ENCODE results near the gene LPP.

LPP gene

DNA sequence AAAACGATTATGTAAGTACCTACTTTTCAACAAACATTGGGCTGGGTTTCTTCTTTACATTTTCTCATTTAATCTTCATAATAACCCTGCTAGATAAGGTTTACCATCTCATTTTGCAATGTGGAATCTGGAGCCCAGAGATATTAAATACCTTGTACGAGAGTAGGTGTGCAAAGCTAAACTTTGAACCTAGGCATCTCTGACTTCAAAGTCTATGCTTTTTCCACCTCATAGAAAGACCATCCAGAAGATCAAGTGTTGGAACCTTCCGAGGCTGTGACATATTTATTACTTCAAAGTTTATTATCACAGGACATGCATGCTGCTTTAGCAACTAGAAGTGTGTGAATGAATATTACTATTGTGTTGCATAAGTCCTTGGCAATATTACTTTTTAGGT is 520.6 kb downstream of the LPP start:
- TF ChIP-seq POLR2A (IDR thresholded peaks at IDR 0.05; ENCODE audit: low read length) = no peak
- no peak for TF ChIP-seq GATA1 (IDR thresholded peaks at IDR 0.05; ENCODE audit: low read depth, low read length)
- DNase-seq = no peak

DNA sequence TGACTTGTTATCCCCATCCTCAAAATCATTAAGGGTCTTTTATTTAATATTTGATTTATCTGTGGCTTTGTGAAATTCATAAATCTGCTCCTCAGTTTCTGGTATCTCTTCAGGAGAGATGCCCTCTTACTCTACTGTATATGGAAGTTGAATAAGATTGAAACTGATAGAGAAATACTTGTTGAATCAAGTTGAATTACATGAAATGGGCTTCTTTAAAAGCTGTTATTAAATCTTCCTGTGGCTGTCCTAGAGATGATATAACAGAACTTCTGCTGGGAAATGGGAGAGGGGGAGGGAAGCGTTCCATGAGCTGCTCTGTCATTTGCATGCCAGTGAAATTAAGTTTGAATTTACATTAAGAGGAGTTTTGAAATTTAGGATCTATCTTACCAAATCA is 523.4 kb downstream of the LPP start:
- TF ChIP-seq POLR2A (IDR thresholded peaks at IDR 0.05; ENCODE audit: low read length) = no peak
- TF ChIP-seq GATA1 (IDR thresholded peaks at IDR 0.05; ENCODE audit: low read depth, low read length) = no peak
- no peak for DNase-seq

DNA sequence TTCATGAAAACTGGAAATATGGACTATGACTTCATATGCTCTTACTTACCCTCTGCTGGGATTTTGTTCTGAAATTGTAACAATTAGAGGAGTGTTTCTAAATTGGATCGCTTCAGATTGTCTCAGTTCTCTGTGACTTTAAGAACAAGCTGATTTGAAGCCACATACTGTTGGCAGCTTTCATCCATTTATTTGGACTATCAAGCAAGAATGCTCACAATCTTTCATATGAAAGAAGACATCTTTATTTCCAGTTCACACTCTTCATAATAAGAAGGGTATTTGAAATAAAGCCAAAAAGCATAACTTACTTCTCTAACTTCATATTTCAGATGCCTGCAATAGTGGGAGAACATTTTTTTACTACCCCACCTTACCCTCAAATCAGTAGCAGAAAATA is 526.2 kb downstream of the LPP start:
- DNase-seq = no peak
- TF ChIP-seq POLR2A (IDR thresholded peaks at IDR 0.05; ENCODE audit: low read length) = no peak
- no peak for TF ChIP-seq GATA1 (IDR thresholded peaks at IDR 0.05; ENCODE audit: low read depth, low read length)

DNA sequence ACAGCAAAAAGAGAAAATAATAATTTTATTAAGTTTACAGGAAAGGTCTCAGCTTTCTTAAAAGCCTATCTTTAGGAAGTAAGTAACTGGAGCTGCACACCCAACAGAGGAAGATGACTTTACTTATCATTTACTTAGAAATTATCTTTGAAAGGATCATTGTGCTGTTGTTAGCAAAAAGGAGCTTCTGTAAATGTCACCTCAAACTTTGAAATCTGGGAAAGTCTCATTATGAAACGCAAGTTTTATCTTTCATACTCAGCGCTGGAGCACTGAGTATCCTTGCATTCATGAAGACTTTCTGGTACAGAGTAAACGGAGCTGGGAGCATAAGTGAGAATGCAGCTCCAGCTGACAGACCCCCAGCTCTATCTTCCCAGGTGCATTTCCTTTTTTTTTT is 526.6 kb downstream of the LPP start:
- DNase-seq = no peak
- TF ChIP-seq GATA1 (IDR thresholded peaks at IDR 0.05; ENCODE audit: low read depth, low read length) (no peak), POLR2A (IDR thresholded peaks at IDR 0.05; ENCODE audit: low read length) (no peak)

DNA sequence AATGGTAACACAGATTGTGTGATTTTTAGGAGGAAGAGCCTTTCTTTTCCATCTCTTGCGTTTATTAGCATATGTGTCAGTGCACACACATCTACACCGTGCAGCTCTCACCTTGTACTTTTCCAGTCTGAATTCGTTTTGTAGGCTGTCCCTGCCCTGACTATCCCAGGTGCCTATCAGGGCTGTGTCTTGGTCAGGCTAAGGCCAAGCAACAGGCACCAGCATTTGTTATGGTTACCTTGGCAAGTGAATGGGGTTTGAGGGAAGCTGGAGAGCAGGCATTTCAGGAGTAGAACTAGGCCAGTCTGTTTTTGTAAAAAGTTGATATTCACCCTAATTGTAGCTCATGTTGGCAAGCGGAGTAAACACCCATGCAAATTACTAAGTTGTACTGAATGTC is 528.4 kb downstream of the LPP start:
- no peak for DNase-seq
- TF ChIP-seq POLR2A (IDR thresholded peaks at IDR 0.05; ENCODE audit: low read length) = no peak
- no peak for TF ChIP-seq GATA1 (IDR thresholded peaks at IDR 0.05; ENCODE audit: low read depth, low read length)

DNA sequence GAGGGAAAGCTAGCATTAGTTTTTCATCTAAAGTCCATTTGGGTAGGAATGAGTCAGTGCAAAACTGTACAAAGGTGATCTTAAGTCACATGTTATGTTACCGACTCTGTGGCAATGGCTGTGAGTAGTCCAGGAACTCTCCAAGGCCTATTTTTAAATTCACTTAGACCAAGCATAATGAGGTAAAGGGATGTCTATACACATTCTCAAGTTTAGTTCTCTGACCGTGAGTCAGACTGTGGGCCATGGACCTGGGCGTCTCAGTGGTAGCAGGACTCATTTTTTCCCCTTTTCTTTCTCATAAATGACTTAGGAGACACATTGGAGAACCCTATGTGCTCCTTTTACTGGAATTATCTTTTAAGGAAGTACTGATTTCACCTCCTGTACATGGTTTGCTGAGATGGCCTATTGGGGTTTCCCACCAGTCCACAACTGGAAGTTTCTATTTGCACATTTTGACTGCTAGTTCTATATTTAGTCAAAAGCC is 529.1 kb downstream of the LPP start:
- no peak for TF ChIP-seq GATA1 (IDR thresholded peaks at IDR 0.05; ENCODE audit: low read depth, low read length)
- TF ChIP-seq POLR2A (IDR thresholded peaks at IDR 0.05; ENCODE audit: low read length) = no peak
- DNase-seq = no peak

DNA sequence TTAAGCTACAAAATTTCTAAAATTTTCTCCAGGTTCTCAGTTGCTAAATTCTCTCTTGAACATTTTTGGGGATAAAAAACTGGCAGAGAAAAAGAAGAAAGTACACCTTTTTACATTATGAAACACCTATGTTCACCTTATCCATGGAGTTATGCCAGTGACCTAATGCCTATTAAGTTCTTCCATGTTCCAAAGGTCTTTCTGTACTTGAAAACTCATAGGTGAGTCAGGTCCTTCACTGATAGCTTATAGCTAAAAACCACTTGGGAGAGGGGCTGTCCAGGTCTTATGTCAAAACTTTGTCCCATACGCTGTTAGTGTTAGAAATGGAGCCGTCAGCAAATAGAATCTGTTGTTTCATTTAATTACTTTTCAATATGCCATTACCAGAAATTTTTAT is 530.3 kb downstream of the LPP start:
- no peak for DNase-seq
- TF ChIP-seq GATA1 (IDR thresholded peaks at IDR 0.05; ENCODE audit: low read depth, low read length) = no peak
- no peak for TF ChIP-seq POLR2A (IDR thresholded peaks at IDR 0.05; ENCODE audit: low read length)

DNA sequence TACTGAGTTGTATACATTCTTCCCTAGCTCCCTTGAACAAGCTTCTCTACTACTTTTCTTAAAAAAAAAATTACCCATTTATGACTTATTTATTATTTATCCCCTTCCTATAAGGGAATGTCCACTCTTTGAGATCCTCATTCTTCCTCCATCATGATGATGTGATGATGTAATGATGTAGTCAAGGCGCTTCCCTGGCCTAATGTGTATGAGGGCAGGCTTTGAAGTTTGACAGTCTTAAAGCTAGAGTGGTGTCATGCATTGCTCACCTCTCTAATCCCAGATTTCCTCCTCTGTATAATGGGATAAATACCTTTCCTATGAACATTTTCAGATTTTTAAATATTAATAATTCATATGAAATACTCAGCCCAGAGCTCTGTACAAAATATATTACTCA is 531.8 kb downstream of the LPP start:
- TF ChIP-seq GATA1 (IDR thresholded peaks at IDR 0.05; ENCODE audit: low read depth, low read length) (no peak), POLR2A (IDR thresholded peaks at IDR 0.05; ENCODE audit: low read length) (no peak)
- DNase-seq = no peak

DNA sequence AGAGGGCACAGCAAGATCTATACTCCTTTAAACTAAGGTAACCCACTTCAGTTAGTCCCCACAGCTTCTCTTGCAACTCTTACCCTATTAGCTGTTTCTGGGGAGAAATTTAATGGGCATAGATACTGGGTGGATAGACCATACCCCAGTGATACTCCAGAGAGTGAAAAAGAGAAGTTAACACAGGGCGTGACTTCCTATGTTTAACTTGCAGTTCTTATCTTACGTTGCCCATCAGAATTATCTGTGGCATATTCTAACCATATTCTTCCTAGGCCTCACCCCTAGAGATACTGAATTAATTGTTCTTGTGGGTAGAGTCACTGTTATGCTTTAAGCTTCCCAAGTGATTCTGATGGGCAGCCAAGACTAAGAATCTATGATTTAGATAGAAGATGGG is 532.4 kb downstream of the LPP start:
- DNase-seq = peak in 1 of 2 experiments; percentile 37

DNA sequence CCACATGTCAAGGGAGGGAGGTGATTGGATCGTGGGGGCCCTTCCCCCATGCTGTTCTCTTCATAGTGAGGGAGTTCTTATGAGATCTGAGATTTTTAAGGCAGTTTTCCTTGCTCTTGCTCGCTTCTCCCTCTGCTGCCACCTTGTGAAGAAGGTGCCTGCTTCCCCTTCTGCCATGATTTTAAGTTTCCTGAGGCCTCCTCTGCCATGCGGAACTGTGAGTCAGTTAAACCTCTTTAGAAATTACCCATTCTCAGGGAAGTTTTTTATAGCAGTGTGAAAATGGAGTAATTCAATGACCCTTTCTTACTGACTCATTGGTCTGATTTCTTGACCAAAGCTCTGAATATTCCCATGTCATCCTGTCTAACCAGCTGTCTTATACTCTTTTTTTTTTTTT is 533.4 kb downstream of the LPP start:
- no peak for TF ChIP-seq GATA1 (IDR thresholded peaks at IDR 0.05; ENCODE audit: low read depth, low read length)
- TF ChIP-seq POLR2A (IDR thresholded peaks at IDR 0.05; ENCODE audit: low read length) = no peak
- no peak for DNase-seq

More for the DNA sequence above, 532.4 kb downstream of the LPP start:
- TF ChIP-seq POLR2A (IDR thresholded peaks at IDR 0.05; ENCODE audit: low read length) = no peak
- TF ChIP-seq GATA1 (IDR thresholded peaks at IDR 0.05; ENCODE audit: low read depth, low read length) = no peak

DNA sequence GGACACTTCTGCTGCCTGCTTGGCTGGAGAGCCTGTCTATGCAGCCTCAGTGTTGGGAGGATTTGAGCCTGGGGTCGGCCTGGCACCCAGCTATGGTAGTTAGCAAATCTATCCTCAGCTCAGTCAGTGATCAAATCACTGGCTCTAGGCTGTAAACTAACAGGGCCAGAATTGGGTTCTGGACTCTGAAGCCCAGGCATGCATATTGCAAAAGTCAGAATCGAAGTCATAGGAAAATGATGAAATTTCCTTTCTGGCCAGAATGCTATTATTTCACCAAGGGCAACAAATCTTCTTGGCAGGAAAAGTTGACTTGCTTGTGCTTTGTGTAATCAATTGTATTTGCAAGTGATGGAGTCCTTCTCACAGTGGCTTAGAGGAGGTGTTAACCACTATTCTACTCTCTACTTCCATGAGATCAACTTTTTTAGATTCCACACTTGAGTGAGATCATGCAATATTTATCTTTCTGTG is 535.2 kb downstream of the LPP start:
- DNase-seq = no peak
- TF ChIP-seq GATA1 (IDR thresholded peaks at IDR 0.05; ENCODE audit: low read depth, low read length) = no peak
- TF ChIP-seq POLR2A (IDR thresholded peaks at IDR 0.05; ENCODE audit: low read length) = no peak

DNA sequence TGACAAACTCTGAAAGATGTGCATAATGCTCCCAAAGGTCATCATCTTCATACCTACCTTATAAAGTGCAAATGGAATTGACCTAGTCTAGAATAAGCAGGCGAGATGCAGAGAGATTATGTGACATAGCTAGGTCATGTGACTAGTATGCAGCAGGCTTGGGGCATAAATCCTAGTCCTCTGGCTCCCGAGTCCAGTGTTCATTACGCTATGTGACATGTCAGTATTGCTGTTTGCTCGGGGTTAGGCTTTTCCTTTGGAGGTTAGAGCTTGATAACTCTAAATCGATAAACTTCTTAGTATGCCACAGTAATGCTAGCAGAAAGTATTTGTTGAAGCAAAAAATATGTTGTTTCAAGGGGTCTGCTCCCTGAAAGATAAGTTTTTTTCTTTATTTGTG is 536.1 kb downstream of the LPP start:
- TF ChIP-seq POLR2A (IDR thresholded peaks at IDR 0.05; ENCODE audit: low read length) = no peak
- DNase-seq = no peak

DNA sequence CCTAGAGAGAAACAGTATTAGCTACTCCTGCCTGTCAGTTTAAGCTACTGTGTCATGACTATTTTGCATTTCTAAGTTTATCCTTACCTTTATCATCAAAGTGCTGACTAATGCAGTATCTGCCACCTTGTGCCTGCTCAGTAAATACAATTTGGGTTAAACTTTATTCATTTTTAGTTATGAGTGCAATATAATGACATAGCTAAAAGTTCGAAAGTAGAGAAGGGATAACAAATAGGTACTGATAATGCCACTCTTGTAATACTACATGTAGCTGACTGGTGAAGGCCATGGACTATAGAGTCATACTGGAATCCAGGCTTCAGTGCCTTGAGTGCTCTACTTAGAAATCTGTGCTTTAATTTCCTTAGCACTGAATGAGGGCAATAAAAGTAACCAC is 537.0 kb downstream of the LPP start:
- TF ChIP-seq GATA1 (IDR thresholded peaks at IDR 0.05; ENCODE audit: low read depth, low read length) (no peak), POLR2A (IDR thresholded peaks at IDR 0.05; ENCODE audit: low read length) (no peak)
- no peak for DNase-seq

DNA sequence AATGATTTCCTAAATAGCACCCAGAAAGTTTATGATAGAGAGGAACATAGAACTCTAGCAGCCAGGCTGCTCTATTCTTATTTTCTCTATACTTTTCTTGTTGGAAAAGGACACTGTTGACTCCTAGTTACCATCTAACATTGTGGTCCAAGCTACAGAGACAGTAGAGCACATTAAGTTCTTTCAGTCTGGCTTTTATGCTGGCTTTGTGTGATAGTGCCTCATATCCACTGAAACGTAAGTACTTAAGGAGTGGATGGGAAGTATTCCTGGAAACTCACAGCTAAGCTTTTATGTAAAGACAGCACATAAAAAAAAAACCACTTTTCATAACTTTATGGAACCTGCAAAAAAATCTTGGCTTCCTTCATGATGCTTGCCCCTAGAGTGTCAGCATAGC is 537.7 kb downstream of the LPP start:
- DNase-seq = no peak
- TF ChIP-seq POLR2A (IDR thresholded peaks at IDR 0.05; ENCODE audit: low read length) (no peak), GATA1 (IDR thresholded peaks at IDR 0.05; ENCODE audit: low read depth, low read length) (no peak)

DNA sequence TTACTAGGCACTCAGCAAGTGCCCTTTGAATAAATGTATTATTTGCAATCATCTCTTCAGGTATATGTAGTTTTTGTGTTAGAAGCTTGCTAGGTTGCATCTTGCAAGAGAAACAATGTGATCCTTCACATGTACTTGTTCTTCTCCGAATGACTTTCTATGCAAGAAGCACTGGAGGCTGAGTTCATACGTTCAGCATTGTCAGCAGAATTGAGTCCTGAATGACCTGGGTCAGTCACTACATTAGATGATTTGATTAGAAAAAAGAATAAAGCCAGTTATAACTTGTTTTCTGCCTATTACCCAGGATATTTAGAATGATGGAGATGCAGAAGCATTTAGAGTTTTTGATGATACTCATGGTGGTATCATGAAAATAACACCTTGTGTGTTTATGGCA is 538.7 kb downstream of the LPP start:
- no peak for DNase-seq
- TF ChIP-seq POLR2A (IDR thresholded peaks at IDR 0.05; ENCODE audit: low read length) (no peak), GATA1 (IDR thresholded peaks at IDR 0.05; ENCODE audit: low read depth, low read length) (no peak)

DNA sequence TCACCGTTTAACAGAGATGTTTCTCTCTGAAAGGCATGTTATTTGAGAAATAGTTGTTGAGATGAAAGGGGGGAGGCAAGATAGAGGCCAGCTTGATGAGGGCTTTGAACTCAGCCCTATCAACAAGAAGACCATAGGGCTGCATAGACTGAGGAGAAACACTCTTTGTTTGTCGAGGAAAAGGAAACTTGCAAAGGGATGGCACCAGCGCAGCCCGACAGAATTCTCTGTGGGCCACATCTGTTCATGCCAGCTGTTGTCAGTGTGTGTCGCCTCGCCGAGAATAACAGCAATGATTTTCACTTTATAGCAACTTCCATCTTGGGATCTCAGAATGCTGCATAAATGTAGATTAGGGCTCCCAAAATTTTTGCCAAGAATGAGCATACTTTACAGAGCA is 539.5 kb downstream of the LPP start:
- no peak for TF ChIP-seq POLR2A (IDR thresholded peaks at IDR 0.05; ENCODE audit: low read length)

More for the DNA sequence above, 539.5 kb downstream of the LPP start:
- DNase-seq = no peak
